Ishikawa (cell line): Measurements from ENCODE around the gene TLX2.

Source experiments
- CEBPB ChIP-seq: IDR thresholded peaks from 2 replicates; pipeline ENCODE4 v1.6.1; 2012
- EP300 ChIP-seq: IDR thresholded peaks from 2 replicates; pipeline ENCODE4 v1.6.1; 2012; ENCODE audit warnings: borderline replicate concordance
- FOXM1 ChIP-seq: IDR thresholded peaks from 2 replicates; pipeline ENCODE4 v1.6.1; 2012; ENCODE audit warnings: low read depth, borderline replicate concordance
- TF ChIP-seq, protein P1 (sequence below): IDR thresholded peaks from 2 replicates; pipeline ENCODE4 v1.6.1; 2012; ENCODE audit warnings: low read depth, mild to moderate bottlenecking

DNA sequence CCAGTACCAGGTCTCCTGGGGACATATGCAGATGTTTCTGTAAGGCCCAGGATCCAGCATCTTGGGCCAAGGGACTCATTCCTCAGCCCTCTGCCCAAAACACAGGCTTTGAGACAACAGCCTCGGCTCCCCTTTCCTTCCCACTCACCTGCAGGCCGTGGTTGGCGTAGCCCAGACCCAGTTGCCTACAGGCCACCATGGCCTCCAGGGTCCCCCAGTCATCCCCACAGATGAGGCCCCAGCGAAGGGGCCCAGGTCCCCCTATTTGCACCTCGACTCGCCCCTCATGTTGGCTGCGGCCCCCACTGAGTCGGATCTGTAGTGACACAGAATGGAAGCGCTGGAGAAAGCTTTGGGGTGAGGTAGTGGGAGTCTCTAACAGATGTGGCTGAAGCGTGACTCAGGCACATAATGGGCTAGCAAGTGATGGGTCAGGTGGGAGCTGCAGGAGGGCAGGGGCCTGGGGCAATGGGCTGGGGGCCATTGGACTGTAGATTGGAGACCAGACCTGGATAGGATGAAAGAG lies 21.3 kb downstream of the TLX2 start:
- TF ChIP-seq CEBPB (no peak), EP300 (no peak), FOXM1 (no peak)
- TF ChIP-seq, protein P1, sequence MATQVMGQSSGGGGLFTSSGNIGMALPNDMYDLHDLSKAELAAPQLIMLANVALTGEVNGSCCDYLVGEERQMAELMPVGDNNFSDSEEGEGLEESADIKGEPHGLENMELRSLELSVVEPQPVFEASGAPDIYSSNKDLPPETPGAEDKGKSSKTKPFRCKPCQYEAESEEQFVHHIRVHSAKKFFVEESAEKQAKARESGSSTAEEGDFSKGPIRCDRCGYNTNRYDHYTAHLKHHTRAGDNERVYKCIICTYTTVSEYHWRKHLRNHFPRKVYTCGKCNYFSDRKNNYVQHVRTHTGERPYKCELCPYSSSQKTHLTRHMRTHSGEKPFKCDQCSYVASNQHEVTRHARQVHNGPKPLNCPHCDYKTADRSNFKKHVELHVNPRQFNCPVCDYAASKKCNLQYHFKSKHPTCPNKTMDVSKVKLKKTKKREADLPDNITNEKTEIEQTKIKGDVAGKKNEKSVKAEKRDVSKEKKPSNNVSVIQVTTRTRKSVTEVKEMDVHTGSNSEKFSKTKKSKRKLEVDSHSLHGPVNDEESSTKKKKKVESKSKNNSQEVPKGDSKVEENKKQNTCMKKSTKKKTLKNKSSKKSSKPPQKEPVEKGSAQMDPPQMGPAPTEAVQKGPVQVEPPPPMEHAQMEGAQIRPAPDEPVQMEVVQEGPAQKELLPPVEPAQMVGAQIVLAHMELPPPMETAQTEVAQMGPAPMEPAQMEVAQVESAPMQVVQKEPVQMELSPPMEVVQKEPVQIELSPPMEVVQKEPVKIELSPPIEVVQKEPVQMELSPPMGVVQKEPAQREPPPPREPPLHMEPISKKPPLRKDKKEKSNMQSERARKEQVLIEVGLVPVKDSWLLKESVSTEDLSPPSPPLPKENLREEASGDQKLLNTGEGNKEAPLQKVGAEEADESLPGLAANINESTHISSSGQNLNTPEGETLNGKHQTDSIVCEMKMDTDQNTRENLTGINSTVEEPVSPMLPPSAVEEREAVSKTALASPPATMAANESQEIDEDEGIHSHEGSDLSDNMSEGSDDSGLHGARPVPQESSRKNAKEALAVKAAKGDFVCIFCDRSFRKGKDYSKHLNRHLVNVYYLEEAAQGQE: no peak
